Measurements from ENCODE around the gene ENTPD6.

DNA sequence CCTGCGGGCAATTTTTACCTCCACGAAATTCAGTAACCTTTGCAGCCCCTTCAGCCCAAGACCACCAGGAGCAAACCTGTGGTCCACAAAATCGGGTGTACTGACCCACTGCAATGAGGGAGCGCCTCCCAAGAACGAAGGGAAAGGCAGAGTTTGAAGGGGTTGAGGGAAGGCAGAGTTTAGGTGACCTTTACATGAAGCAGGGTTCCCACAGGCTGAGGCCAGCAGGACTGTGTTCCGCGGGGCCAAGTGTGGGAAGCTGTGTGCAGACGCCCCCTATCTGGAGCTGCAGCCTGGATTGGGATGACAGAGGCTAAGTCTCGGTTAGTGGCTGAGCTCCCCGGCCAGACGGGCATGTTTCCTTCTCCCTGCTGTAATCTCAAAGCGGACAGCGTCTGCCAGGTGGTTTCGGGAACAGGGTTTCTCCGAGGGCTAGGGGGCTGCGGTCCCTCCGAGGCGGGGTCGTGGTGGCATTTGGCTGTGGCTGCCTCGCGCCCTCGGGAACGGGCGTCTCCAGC, 51.5 kb downstream of the ENTPD6 start:
- TF ChIP-seq, protein P1, sequence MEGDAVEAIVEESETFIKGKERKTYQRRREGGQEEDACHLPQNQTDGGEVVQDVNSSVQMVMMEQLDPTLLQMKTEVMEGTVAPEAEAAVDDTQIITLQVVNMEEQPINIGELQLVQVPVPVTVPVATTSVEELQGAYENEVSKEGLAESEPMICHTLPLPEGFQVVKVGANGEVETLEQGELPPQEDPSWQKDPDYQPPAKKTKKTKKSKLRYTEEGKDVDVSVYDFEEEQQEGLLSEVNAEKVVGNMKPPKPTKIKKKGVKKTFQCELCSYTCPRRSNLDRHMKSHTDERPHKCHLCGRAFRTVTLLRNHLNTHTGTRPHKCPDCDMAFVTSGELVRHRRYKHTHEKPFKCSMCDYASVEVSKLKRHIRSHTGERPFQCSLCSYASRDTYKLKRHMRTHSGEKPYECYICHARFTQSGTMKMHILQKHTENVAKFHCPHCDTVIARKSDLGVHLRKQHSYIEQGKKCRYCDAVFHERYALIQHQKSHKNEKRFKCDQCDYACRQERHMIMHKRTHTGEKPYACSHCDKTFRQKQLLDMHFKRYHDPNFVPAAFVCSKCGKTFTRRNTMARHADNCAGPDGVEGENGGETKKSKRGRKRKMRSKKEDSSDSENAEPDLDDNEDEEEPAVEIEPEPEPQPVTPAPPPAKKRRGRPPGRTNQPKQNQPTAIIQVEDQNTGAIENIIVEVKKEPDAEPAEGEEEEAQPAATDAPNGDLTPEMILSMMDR (IDR thresholded peaks at IDR 0.05), result no peak
- TF ChIP-seq POLR2A (IDR thresholded peaks at IDR 0.05), result no peak

Measured in breast epithelium (tissue), 3 donors.